ENCODE data around the gene CD14. TPM values are rescaled to one million over a fixed set of nuclear protein-coding genes. Genes with fewer than 3 reads are reported as not detected.
"Not testable (repeated sequence)": the region's sequence is repeated elsewhere in the genome, so short reads cannot be mapped to it uniquely, and the experiment has no call there.

CD14 gene
- total RNA-seq, 1 donor from 2014 or later, result 0.16 TPM

- no peak overlapping the region for H3K4me2 ChIP-seq (ENCODE audit: low read length)
- H3K36me3 Mint-ChIP-seq (ENCODE audit: low read depth, unreplicated experiment), result peaks cover 2% of the 10 kb centered on the region
- H3K4me3 ChIP-seq (ENCODE audit: insufficient read depth, low read depth, low read length), result no peak overlapping the region
- H3K4me3 Mint-ChIP-seq (ENCODE audit: unreplicated experiment), result no peak overlapping the region
- H3K27me3 ChIP-seq (ENCODE audit: insufficient read depth, low read length), result peaks cover 22% of the 10 kb centered on the region
- FAIRE-seq (no peak), DNase-seq (ENCODE audit: low read depth) (no peak)
- peaks cover 3% of the 10 kb centered on the region for H3K27me3 Mint-ChIP-seq (ENCODE audit: low read depth, unreplicated experiment)
- no peak overlapping the region for H3K27ac ChIP-seq (ENCODE audit: low read depth, low read length)
- no peaks in the 10 kb centered on the region for H3K4me1 Mint-ChIP-seq (ENCODE audit: low read depth, unreplicated experiment)
- peaks cover 26% of the 10 kb centered on the region for H3K9me3 Mint-ChIP-seq (ENCODE audit: unreplicated experiment)
- peaks cover 16% of the 10 kb centered on the region for H3K4me1 ChIP-seq (ENCODE audit: insufficient read depth, low read length)
- no peak overlapping the region for H2AFZ ChIP-seq (ENCODE audit: low read depth, low read length)
- TF ChIP-seq CTCF (IDR thresholded peaks at IDR 0.05; ENCODE audit: insufficient read depth, low read depth, low read length) (no peak), EZH2 (IDR thresholded peaks at IDR 0.05; ENCODE audit: insufficient read depth, low read length) (no peak)
- no peak overlapping the region for H3K9ac ChIP-seq (ENCODE audit: low read length)
- H3K36me3 ChIP-seq (ENCODE audit: insufficient read depth, low read length), result no peaks in the 10 kb centered on the region
- H3K79me2 ChIP-seq (ENCODE audit: insufficient read depth, low read length), result no peaks in the 10 kb centered on the region
- H4K20me1 ChIP-seq (ENCODE audit: insufficient read depth, low read length), result no peaks in the 10 kb centered on the region
- peaks cover 9% of the 10 kb centered on the region for H3K9me3 ChIP-seq (ENCODE audit: insufficient read depth, low read depth, low read length)
- no peak overlapping the region for H3K27ac Mint-ChIP-seq (ENCODE audit: unreplicated experiment)
Measured at GRCh38 chr5:140630292-140631035, 2.5 kb downstream of the CD14 start.

- peaks cover 2% of the 10 kb centered on the region for H3K36me3 Mint-ChIP-seq (ENCODE audit: low read depth, unreplicated experiment)
- no peak overlapping the region for H3K4me3 ChIP-seq (ENCODE audit: insufficient read depth, low read depth, low read length)
- no peak overlapping the region for H2AFZ ChIP-seq (ENCODE audit: low read depth, low read length)
- H4K20me1 ChIP-seq (ENCODE audit: insufficient read depth, low read length), result no peaks in the 10 kb centered on the region
- no peak overlapping the region for H3K9ac ChIP-seq (ENCODE audit: low read length)
- H3K4me2 ChIP-seq (ENCODE audit: low read length), result no peak overlapping the region
- no peak for TF ChIP-seq CTCF (IDR thresholded peaks at IDR 0.05; ENCODE audit: insufficient read depth, low read depth, low read length)
- no peak for TF ChIP-seq EZH2 (IDR thresholded peaks at IDR 0.05; ENCODE audit: insufficient read depth, low read length)
- H3K4me3 Mint-ChIP-seq (ENCODE audit: unreplicated experiment), result no peak overlapping the region
- H3K27me3 Mint-ChIP-seq (ENCODE audit: low read depth, unreplicated experiment), result peaks cover 3% of the 10 kb centered on the region
- peaks cover 9% of the 10 kb centered on the region for H3K9me3 ChIP-seq (ENCODE audit: insufficient read depth, low read depth, low read length)
- no peaks in the 10 kb centered on the region for H3K36me3 ChIP-seq (ENCODE audit: insufficient read depth, low read length)
- peaks cover 16% of the 10 kb centered on the region for H3K4me1 ChIP-seq (ENCODE audit: insufficient read depth, low read length)
- no peaks in the 10 kb centered on the region for H3K79me2 ChIP-seq (ENCODE audit: insufficient read depth, low read length)
- H3K27me3 ChIP-seq (ENCODE audit: insufficient read depth, low read length), result peaks cover 22% of the 10 kb centered on the region
- no peak overlapping the region for H3K27ac ChIP-seq (ENCODE audit: low read depth, low read length)
- H3K9me3 Mint-ChIP-seq (ENCODE audit: unreplicated experiment), result peaks cover 27% of the 10 kb centered on the region
- FAIRE-seq, result no peak
- no peak overlapping the region for H3K27ac Mint-ChIP-seq (ENCODE audit: unreplicated experiment)
- no peaks in the 10 kb centered on the region for H3K4me1 Mint-ChIP-seq (ENCODE audit: low read depth, unreplicated experiment)
- no peak for DNase-seq (ENCODE audit: low read depth)
Measured at GRCh38 chr5:140628711-140629110, 4.3 kb downstream of the CD14 start.

- peaks cover 24% of the 10 kb centered on the region for H3K9me3 Mint-ChIP-seq (ENCODE audit: unreplicated experiment)
- no peaks in the 10 kb centered on the region for H3K4me1 Mint-ChIP-seq (ENCODE audit: low read depth, unreplicated experiment)
- peaks cover 3% of the 10 kb centered on the region for H3K27me3 Mint-ChIP-seq (ENCODE audit: low read depth, unreplicated experiment)
- Histone ChIP-seq H3K9ac (ENCODE audit: low read length) (no peak overlapping the region), H3K4me2 (ENCODE audit: low read length) (no peak overlapping the region), H3K27ac (ENCODE audit: low read depth, low read length) (no peak overlapping the region), H4K20me1 (ENCODE audit: insufficient read depth, low read length) (no peaks in the 10 kb centered on the region), H2AFZ (ENCODE audit: low read depth, low read length) (no peak overlapping the region), H3K27me3 (ENCODE audit: insufficient read depth, low read length) (peaks cover 19% of the 10 kb centered on the region), H3K79me2 (ENCODE audit: insufficient read depth, low read length) (no peaks in the 10 kb centered on the region), H3K4me1 (ENCODE audit: insufficient read depth, low read length) (peaks cover 12% of the 10 kb centered on the region), H3K9me3 (ENCODE audit: insufficient read depth, low read depth, low read length) (peaks cover 9% of the 10 kb centered on the region), H3K36me3 (ENCODE audit: insufficient read depth, low read length) (no peaks in the 10 kb centered on the region), H3K4me3 (ENCODE audit: insufficient read depth, low read depth, low read length) (no peak overlapping the region)
- peaks cover 2% of the 10 kb centered on the region for H3K36me3 Mint-ChIP-seq (ENCODE audit: low read depth, unreplicated experiment)
- FAIRE-seq (no peak), DNase-seq (ENCODE audit: low read depth) (no peak)
- H3K4me3 Mint-ChIP-seq (ENCODE audit: unreplicated experiment), result no peak overlapping the region
- TF ChIP-seq EZH2 (IDR thresholded peaks at IDR 0.05; ENCODE audit: insufficient read depth, low read length) (no peak), CTCF (IDR thresholded peaks at IDR 0.05; ENCODE audit: insufficient read depth, low read depth, low read length) (no peak)
- H3K27ac Mint-ChIP-seq (ENCODE audit: unreplicated experiment), result no peak overlapping the region
Measured at GRCh38 chr5:140627972-140628371, 5.0 kb downstream of the CD14 start.

GRCh38 chr5:140624886-140625285, 8.1 kb downstream of the CD14 start:
- not testable (repeated sequence) for H3K27me3 ChIP-seq (ENCODE audit: insufficient read depth, low read length); DNase-seq (ENCODE audit: low read depth); H3K79me2 ChIP-seq (ENCODE audit: insufficient read depth, low read length); H4K20me1 ChIP-seq (ENCODE audit: insufficient read depth, low read length); FAIRE-seq; H3K27ac ChIP-seq (ENCODE audit: low read depth, low read length); H3K4me3 Mint-ChIP-seq (ENCODE audit: unreplicated experiment); H3K36me3 Mint-ChIP-seq (ENCODE audit: low read depth, unreplicated experiment); H3K4me1 ChIP-seq (ENCODE audit: insufficient read depth, low read length); H3K9ac ChIP-seq (ENCODE audit: low read length); H3K4me1 Mint-ChIP-seq (ENCODE audit: low read depth, unreplicated experiment); H3K4me2 ChIP-seq (ENCODE audit: low read length); H3K36me3 ChIP-seq (ENCODE audit: insufficient read depth, low read length); H2AFZ ChIP-seq (ENCODE audit: low read depth, low read length); H3K9me3 ChIP-seq (ENCODE audit: insufficient read depth, low read depth, low read length); H3K27ac Mint-ChIP-seq (ENCODE audit: unreplicated experiment); H3K4me3 ChIP-seq (ENCODE audit: insufficient read depth, low read depth, low read length)
- Mint-ChIP-seq H3K9me3 (ENCODE audit: unreplicated experiment) (peaks cover 20% of the 10 kb centered on the region), H3K27me3 (ENCODE audit: low read depth, unreplicated experiment) (peaks cover 19% of the 10 kb centered on the region)
